Thoracic aorta (tissue), 2 donors: ENCODE results near the gene PTCD1. TPM values are rescaled to one million over a fixed set of nuclear protein-coding genes. Genes with fewer than 3 reads are reported as not detected.

Experiments
- ATAC-seq: fragments of 150-250 bp; one replicate; pipeline ENCODE4 v1.8.0; 2017; ENCODE audit warnings: low read depth; ENCODE audit not compliant: insufficient number of reproducible peaks, low FRiP score
- DNase-seq: peaks from one replicate; pipeline ENCODE4 v3.0.0-alpha.2; 2020; ENCODE audit warnings: low spot score
- H3K27ac ChIP-seq, 2 donors: fragments of 200-600 bp; sonication (generic); 1 replicate in 1 of 2; 2 replicates in 1 of 2; pipeline ENCODE4 v1.5.1; 2016; ENCODE audit warnings: mild to moderate bottlenecking in 2 of 2, moderate library complexity in 2 of 2
- H3K27me3 ChIP-seq: fragments of 200-600 bp; sonication (generic); replicated peaks from 2 replicates; pipeline ENCODE4 v1.6.0; 2016; ENCODE audit warnings: mild to moderate bottlenecking; ENCODE audit not compliant: insufficient read depth
- H3K36me3 ChIP-seq: fragments of 200-600 bp; sonication (generic); one replicate; pipeline ENCODE4 v1.5.1; 2016
- H3K4me1 ChIP-seq, 2 donors: fragments of 200-600 bp; sonication (generic); 1 replicate in 1 of 2; 2 replicates in 1 of 2; pipeline versions ENCODE4 v1.5.1 to v1.6.0; 2016; ENCODE audit warnings: low read depth in 2 of 2, mild to moderate bottlenecking in 1 of 2; ENCODE audit not compliant: control insufficient read depth in 1 of 2
- H3K4me3 ChIP-seq: fragments of 200-600 bp; sonication (generic); 2 replicates; pipeline ENCODE4 v1.5.1; 2016; ENCODE audit warnings: mild to moderate bottlenecking
- H3K9me3 ChIP-seq: fragments of 200-600 bp; sonication (generic); 2 replicates; pipeline ENCODE4 v1.5.1; 2016
- total RNA-seq, 2 donors: library from RNA; depleted of rRNA; stranded (reverse); fragments of >200 nt; gene quantifications; one replicate each; pipeline versions ENCODE4 v1.1.0 to v1.2.3, GENCODE V29; 2016
- TF ChIP-seq, protein P1 (sequence below): fragments of 200-600 bp; sonication (generic); IDR thresholded peaks from one replicate; pipeline ENCODE4 v1.5.1; 2019; ENCODE audit warnings: antibody characterized with exemption

Gene PTCD1
- total RNA-seq, 2 donors from 2014 or later: 5.1 to 23.7 TPM

DNA sequence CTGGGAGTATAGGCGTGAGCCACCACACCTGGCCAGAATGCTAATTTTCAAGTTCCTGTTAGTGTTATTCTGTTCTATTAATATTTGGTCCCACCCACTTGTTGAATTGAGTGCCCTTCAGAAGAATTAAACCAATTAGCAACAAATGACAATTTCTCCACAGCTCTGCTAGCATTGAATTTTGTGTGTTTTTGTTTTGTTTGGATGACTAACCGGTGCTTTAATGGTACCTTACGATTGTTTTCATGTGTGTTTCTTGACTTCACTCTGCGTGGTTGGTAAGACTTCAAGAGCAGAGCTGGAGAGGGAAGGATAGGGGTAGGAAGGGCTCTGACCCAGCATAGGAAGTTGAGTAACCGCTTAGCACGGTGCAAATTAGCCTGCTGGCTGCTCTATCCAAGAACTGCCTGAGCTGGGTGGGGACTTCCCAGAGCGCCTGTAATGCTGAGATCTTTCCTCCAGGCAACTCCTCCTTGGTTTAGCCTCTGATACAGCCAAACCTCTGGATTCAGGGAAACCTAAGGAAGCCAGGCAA is 59.5 kb downstream of the PTCD1 start:
- peak; percentile 55 for DNase-seq
- peak overlapping the region; percentile 64 for H3K4me3 ChIP-seq
- TF ChIP-seq, protein P1, sequence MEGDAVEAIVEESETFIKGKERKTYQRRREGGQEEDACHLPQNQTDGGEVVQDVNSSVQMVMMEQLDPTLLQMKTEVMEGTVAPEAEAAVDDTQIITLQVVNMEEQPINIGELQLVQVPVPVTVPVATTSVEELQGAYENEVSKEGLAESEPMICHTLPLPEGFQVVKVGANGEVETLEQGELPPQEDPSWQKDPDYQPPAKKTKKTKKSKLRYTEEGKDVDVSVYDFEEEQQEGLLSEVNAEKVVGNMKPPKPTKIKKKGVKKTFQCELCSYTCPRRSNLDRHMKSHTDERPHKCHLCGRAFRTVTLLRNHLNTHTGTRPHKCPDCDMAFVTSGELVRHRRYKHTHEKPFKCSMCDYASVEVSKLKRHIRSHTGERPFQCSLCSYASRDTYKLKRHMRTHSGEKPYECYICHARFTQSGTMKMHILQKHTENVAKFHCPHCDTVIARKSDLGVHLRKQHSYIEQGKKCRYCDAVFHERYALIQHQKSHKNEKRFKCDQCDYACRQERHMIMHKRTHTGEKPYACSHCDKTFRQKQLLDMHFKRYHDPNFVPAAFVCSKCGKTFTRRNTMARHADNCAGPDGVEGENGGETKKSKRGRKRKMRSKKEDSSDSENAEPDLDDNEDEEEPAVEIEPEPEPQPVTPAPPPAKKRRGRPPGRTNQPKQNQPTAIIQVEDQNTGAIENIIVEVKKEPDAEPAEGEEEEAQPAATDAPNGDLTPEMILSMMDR: peak; percentile 35
- peaks cover 26 to 53% of the 10 kb centered on the region in 2 donors for H3K4me1 ChIP-seq
- peak; percentile 51 for ATAC-seq
- H3K27me3 ChIP-seq: no peaks in the 10 kb centered on the region
- H3K9me3 ChIP-seq: no peaks in the 10 kb centered on the region
- H3K36me3 ChIP-seq: peaks cover 3% of the 10 kb centered on the region
- H3K27ac ChIP-seq: peak overlapping the region; percentile 85 to 96

DNA sequence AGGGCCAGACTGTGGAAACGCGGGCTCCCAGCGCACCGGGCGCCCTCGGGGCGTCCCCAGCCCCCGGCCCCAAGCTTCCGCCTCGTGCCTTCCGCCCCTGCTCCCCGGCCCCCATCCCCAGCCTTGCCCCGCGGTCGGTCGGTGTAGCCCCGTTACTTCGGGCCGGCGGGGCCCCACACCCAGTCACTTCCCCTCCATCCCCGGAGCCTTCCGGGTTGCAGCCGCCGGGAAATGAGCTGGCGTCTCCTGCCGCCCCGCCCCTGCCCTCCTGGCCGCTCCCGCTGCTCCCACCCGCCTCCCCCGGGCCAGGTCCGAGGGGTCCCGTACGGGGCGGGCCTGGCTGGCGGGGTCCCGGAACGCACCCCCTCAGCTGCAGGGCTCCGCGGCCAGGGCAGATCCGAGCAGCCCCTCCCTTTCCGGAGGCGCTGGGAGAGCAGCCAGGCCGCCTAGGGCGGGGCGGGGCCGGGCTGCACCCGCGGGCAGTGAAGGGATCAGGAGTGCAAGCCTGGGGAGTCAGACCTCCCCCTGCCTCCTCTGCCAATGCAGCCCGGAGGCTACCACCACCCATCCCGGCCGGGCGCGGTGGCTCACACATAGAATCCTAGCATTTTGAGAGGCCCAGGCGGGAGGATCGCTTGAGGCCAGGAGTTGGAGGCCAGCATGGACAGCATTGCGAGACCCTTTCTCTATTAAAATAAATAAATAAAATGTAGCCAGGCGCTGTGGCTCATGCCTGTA is 63.4 kb downstream of the PTCD1 start:
- TF ChIP-seq, protein P1: no peak
- peaks cover 13 to 47% of the 10 kb centered on the region in 2 donors for H3K4me1 ChIP-seq
- H3K36me3 ChIP-seq: peaks cover 3% of the 10 kb centered on the region

DNA sequence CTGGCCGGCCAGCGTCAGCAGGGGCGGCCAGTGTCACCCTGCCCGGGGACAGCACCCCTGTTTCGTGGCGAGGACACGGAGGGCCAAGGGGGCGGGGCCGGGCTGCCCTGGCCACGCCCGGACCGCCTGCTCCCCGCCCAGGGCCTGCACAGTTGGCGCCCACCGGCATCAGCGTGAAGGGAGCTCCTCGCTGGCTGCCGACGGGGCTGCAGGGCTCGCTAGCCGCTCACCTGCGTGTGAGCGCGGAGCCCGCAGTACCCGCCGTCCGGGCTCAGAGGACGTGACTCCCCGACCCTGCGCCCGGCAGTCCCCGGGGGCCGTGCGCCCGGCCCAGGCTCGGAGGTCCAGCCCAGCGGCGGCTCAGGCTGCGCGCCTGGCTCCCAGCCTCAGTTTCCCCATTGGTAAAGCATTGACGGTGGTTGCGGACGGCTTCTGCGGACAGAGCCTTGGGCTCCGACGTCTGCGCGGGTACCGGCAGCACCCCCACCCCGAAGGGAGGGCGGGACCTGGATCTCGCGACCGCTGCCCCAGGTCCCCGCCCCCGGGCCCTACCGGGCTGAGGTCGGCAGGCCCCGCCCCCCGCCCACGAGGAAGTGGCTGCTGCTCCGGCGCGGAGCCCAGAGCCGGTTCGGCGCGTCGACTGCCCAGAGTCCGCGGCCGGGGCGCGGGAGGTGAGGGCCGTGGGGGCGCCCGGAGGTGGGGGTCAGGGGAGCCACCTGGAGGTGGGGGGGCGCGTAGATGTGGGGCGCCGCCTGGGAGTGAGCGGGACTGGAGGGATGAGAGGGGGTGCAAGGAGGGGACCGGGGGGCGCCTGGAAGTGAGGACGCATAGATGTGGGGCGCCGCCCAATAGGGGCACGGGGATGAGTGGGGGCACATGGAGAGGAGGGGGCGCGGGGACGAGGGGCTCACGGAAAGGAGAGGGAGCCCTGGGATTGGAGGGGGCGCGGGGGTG is 64.2 kb downstream of the PTCD1 start, which contains the start of gene ARPC1B:
Gene ARPC1B, plus strand, starts transcription at position 620 of the 954 bp plus-strand sequence. CDS start 10,985 bp downstream, outside the sequence.
- TF ChIP-seq, protein P1: no peak
- DNase-seq (peak; percentile 62), ATAC-seq (peak; percentile 46)
- Histone ChIP-seq H3K27me3 (no peaks in the 10 kb centered on the region), H3K36me3 (peaks cover 3% of the 10 kb centered on the region), H3K4me3 (peak within 1 kb of the TSS; percentile 84), H3K4me1 (peaks cover 5 to 47% of the 10 kb centered on the region in 2 donors), H3K27ac (peak within 1 kb of the TSS; percentile 84 to 90), H3K9me3 (no peaks in the 10 kb centered on the region)

More for the DNA sequence above, 63.4 kb downstream of the PTCD1 start:
- no peaks in the 10 kb centered on the region for H3K9me3 ChIP-seq
- H3K4me3 ChIP-seq: peak overlapping the region; percentile 84
- no peaks in the 10 kb centered on the region for H3K27me3 ChIP-seq
- ATAC-seq (peak; percentile 25), DNase-seq (peak; percentile 57)
- peak overlapping the region; percentile 84 to 90 for H3K27ac ChIP-seq

DNA sequence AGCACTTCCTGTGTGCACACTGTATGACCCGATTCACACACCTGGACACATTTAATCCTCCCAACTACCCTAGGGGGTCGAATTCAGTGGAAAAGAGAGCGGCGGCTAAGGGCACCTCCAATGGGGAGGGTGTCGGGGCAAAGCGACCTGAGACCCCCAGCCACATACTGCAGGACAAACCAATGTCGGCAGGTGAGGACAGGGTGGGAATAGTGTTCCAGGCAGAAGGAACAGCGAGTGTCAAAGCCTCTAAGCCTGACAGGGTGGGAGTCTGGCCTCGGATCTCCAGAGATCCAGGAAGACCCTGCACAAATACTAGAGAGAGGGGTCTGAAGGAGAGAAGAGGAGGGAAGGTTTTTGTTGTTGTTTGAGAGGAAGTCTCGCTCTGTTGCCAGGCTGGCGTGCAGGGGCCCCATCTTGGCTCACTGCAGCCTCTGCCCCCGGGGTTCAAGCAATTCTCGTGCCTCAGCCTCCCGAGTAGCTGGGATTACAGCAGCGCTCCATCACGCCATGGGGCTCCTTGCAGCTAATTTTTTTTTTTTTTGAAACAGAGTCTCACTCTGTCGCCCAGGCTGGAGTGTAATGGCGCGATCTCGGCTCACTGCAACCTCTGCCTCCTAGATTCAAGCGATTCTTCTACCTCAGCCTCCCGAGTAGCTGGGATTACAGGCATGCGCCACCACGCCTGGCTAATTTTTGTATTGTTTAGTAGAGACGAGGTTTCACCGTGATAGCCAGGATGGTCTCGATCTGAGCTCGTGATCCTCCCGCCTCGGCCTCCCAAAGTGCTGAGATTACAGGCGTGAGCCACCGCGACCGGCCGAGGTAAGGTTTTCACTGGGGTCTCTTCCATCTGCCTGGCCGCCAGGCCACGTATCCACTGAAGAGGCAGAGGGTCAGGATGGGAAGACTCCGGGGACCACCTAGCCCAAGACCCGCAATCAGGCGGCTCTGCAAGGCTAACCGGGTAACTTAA is 65.2 kb downstream of the PTCD1 start:
- H3K36me3 ChIP-seq: peaks cover 3% of the 10 kb centered on the region
- DNase-seq: no peak
- TF ChIP-seq, protein P1: no peak
- peak overlapping the region; percentile 84 for H3K4me3 ChIP-seq
- peaks cover 0 to 37% of the 10 kb centered on the region in 2 donors for H3K4me1 ChIP-seq
- peak overlapping the region; percentile 84 to 90 for H3K27ac ChIP-seq
- no peaks in the 10 kb centered on the region for H3K9me3 ChIP-seq
- no peak for ATAC-seq
- no peaks in the 10 kb centered on the region for H3K27me3 ChIP-seq
